T-helper 17 cell (primary cell): ENCODE results near the gene STARD3NL. TPM values are rescaled to one million over a fixed set of nuclear protein-coding genes. Genes with fewer than 3 reads are reported as not detected.

Source experiments
- ATAC-seq: fragments of 150-1000 bp; cut with Tn5 transposase; 2 replicates; pipeline ENCODE4 v1.10.0; 2021; ENCODE audit warnings: mild to moderate bottlenecking, moderate library complexity
- DNase-seq, 3 donors: peaks; one replicate each; pipeline versions ENCODE4 v3.0.0 to v3.0.0-alpha.2; 2020 to 2021
- H3K9me3 ChIP-seq: one replicate; pipeline ENCODE4 v1.7.0; 2013; ENCODE audit warnings: low read length, mild to moderate bottlenecking; ENCODE audit not compliant: control insufficient read depth, poor library complexity, severe bottlenecking
- H3K27ac Mint-ChIP-seq: one replicate; pipeline ENCODE4 v1.8.0; 2022; ENCODE audit warnings: mild to moderate bottlenecking, moderate library complexity, mixed read lengths
- H3K27me3 Mint-ChIP-seq: one replicate; pipeline ENCODE4 v1.8.0; 2022; ENCODE audit warnings: mixed read lengths
- H3K36me3 Mint-ChIP-seq: one replicate; pipeline ENCODE4 v1.8.0; 2022; ENCODE audit warnings: low read depth, mixed read lengths
- H3K4me1 Mint-ChIP-seq: one replicate; pipeline ENCODE4 v1.8.0; 2022; ENCODE audit warnings: mild to moderate bottlenecking, mixed read lengths
- H3K4me3 Mint-ChIP-seq: one replicate; pipeline ENCODE4 v1.8.0; 2022; ENCODE audit warnings: mild to moderate bottlenecking, moderate library complexity, mixed read lengths
- total RNA-seq, 4 donors: library from RNA in 2 of 4; stranded (reverse) in 2 of 4; gene quantifications; one replicate each; pipeline ENCODE4 v1.2.3 and lab custom pipeline; 2022 to 2026

STARD3NL gene, protein sequence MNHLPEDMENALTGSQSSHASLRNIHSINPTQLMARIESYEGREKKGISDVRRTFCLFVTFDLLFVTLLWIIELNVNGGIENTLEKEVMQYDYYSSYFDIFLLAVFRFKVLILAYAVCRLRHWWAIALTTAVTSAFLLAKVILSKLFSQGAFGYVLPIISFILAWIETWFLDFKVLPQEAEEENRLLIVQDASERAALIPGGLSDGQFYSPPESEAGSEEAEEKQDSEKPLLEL
- total RNA-seq, result 10 to 100 TPM; 14.1 to 18.0 TPM
- total RNA-seq (lab: John Stamatoyannopoulos, UW), result 17.0 to 23.8 reads per million in 2 donors

DNA sequence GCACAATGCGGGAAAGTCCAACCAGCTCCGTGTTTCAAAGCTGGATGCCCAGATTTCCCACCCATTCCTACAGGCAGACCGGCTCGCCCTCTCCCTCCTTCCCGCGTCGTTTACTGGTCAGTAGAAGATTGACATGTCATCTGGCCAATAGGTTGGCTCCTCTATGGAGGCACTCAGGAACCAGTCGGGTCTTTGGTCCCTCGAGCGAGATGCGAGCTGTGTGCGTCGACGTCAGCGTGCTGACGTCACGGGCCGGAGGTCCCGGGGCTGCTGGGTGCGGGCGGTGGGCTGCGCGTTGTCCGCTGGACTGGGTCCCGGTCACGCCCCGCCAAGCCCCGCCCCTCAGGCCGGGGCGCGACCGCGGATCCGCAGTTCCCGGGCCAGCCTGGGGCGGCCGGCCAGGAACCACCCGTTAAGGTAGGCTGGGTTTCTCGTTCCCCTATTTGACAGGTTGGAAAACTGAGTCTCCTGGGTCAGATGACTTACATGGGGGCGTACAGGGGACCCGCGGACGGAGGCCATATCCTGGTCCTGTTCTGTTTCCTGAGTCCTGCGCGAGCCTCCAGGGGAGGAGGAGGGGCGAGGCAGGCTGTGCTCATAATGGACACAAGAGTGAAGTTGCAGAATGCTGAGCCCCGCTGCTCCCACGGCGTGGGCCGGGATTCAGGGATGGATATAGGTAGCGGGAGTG lies at the start of gene STARD3NL:
Gene STARD3NL, plus strand, starts transcription at position 242 of the 691 bp plus-strand sequence. CDS start 29,260 bp downstream, outside the sequence.
- Mint-ChIP-seq H3K4me3 (peak within 1 kb of the TSS; percentile 95), H3K27ac (peak within 1 kb of the TSS; percentile 94), H3K36me3 (no peaks in the 10 kb centered on the region), H3K4me1 (peaks cover 37% of the 10 kb centered on the region), H3K27me3 (peaks cover 19% of the 10 kb centered on the region)
- no peaks in the 10 kb centered on the region for H3K9me3 ChIP-seq
- DNase-seq (peak; percentile 76 to 83 (median 78)), ATAC-seq (peak; percentile 97)

DNA sequence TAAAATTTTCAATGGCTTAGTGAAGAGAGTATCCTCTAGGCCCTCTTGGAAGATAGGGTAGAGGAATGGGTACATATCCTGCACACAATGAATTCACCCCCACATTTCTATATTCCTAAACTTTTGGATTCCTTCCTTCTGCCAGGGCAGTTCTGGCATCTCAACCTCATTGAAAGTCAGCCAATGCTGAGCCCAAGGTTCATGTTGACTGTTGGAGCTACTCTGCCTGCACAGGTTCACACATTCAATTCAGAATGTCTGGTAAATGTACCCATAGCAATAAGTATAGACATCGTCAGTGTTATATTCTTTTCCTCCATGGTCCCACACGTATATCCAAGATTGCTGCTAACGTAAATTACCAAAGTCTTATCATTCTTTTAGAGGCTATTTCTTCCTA lies 48.9 kb upstream of the STARD3NL start:
- Mint-ChIP-seq H3K4me1 (peaks cover 3% of the 10 kb centered on the region), H3K27ac (no peak overlapping the region), H3K36me3 (peaks cover 3% of the 10 kb centered on the region), H3K27me3 (peaks cover 64% of the 10 kb centered on the region), H3K4me3 (no peak overlapping the region)
- no peak for DNase-seq
- no peaks in the 10 kb centered on the region for H3K9me3 ChIP-seq
- ATAC-seq, result no peak

DNA sequence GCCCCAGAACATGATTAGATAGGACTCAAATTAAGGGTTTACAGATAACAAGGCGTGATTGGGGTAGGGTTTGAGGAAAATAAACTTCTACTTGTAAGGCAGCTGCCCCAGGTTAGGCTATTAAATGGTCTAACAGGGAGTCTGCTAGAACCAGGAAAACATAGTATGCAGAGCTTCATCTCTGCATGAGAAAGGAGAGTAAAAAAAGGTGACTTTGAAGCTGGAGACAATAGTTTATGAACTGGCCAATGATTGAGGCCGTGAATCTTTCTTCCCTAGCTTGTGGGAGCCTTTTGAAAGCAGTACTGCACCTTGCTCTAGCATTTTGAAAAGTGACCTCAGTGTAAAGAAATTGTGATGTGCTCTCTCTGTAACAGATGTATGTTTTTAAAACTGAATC lies 48.5 kb upstream of the STARD3NL start:
- Mint-ChIP-seq H3K4me3 (no peak overlapping the region), H3K27me3 (peaks cover 66% of the 10 kb centered on the region), H3K36me3 (peaks cover 3% of the 10 kb centered on the region), H3K27ac (no peak overlapping the region), H3K4me1 (peaks cover 3% of the 10 kb centered on the region)
- ATAC-seq (no peak), DNase-seq (no peak)
- H3K9me3 ChIP-seq, result no peaks in the 10 kb centered on the region

DNA sequence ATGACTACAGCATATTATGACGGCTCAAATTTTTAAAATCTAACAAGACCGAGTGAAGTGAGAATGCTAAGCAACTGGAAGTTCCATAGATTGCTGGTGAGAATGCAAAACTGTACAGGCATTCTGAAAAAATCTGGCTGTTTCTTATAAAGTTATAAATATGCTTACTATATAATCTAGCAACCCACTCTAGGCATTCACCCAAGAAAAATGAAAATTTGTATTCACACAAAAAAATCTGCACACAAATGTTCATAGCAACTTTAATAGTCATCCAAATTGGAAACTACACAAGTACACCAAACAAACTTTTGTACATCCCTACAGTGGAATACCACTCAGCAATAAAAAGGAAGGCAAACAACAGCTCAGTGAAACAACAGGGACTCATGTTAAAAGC lies 39.9 kb upstream of the STARD3NL start:
- H3K27ac Mint-ChIP-seq, result no peak overlapping the region
- H3K27me3 Mint-ChIP-seq, result peaks cover 41% of the 10 kb centered on the region
- H3K9me3 ChIP-seq, result no peaks in the 10 kb centered on the region
- no peaks in the 10 kb centered on the region for H3K4me1 Mint-ChIP-seq
- ATAC-seq, result no peak
- peaks cover 6% of the 10 kb centered on the region for H3K36me3 Mint-ChIP-seq
- no peak overlapping the region for H3K4me3 Mint-ChIP-seq
- DNase-seq, result no peak

DNA sequence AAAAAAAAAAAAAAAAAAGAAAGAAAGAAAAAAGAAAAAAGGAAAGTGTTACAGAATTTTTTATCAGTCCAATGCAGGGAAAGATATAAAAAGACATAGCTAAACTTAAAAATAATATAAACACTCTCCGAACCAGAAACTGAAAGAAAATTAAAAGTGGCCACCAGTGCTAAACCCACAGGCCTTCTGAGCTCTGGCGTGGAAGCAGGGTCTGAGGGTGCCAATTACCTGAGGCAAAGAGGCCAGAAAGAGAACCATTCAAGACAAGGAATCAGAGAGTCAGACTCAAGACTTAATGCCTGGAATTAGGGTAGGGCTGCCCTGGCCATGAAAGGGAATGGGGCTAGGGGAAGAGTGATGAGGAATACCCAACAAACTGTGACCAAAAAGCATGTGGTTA lies 36.9 kb upstream of the STARD3NL start:
- H3K4me1 Mint-ChIP-seq, result no peaks in the 10 kb centered on the region
- H3K27ac Mint-ChIP-seq, result no peak overlapping the region
- no peak overlapping the region for H3K4me3 Mint-ChIP-seq
- DNase-seq (no peak), ATAC-seq (no peak)
- peaks cover 4% of the 10 kb centered on the region for H3K36me3 Mint-ChIP-seq
- peaks cover 28% of the 10 kb centered on the region for H3K27me3 Mint-ChIP-seq
- H3K9me3 ChIP-seq, result no peaks in the 10 kb centered on the region

DNA sequence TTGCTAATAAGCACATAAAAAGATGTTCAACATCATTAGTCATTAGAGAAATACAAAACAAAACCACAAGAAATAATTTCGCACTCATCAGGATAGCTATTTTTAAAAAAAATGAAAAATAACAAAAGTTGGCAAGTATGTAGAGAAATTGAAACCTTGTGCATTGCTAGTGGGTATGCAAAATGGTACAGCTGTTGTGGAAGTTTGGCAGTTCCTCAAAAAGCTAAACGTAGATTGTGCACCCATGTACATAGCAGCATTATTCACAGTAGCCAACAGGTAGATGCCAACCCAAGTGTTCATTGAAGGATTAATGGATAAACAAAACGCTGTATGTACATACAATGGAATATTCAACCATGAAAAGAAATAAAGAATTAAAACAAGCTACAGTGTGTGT lies 35.3 kb upstream of the STARD3NL start:
- peaks cover 31% of the 10 kb centered on the region for H3K27me3 Mint-ChIP-seq
- DNase-seq (no peak), ATAC-seq (no peak)
- H3K36me3 Mint-ChIP-seq, result no peaks in the 10 kb centered on the region
- no peak overlapping the region for H3K4me3 Mint-ChIP-seq
- no peak overlapping the region for H3K27ac Mint-ChIP-seq
- no peaks in the 10 kb centered on the region for H3K4me1 Mint-ChIP-seq
- no peaks in the 10 kb centered on the region for H3K9me3 ChIP-seq

DNA sequence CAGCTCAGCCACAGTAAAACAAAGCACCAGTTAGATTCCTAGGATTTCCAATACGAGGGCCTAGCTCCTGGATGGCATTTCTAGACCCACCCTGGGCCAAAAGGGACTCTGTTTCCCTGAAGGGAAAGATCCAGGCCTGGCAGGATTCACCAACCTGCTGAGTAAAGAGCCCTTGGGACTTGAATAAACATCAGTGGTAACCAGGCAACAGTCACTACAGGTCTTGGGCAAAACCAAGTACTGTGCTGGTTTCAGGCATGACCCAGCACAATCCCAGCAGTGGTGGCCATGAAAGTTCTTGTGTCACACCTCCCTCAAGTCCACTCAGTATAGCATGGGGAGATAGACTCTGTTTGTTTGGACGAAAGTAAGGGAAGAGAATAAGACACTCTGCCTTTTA lies 31.0 kb upstream of the STARD3NL start:
- no peaks in the 10 kb centered on the region for H3K4me1 Mint-ChIP-seq
- no peak for DNase-seq
- no peaks in the 10 kb centered on the region for H3K9me3 ChIP-seq
- peaks cover 34% of the 10 kb centered on the region for H3K27me3 Mint-ChIP-seq
- no peaks in the 10 kb centered on the region for H3K36me3 Mint-ChIP-seq
- ATAC-seq, result no peak
- no peak overlapping the region for H3K27ac Mint-ChIP-seq
- H3K4me3 Mint-ChIP-seq, result no peak overlapping the region

DNA sequence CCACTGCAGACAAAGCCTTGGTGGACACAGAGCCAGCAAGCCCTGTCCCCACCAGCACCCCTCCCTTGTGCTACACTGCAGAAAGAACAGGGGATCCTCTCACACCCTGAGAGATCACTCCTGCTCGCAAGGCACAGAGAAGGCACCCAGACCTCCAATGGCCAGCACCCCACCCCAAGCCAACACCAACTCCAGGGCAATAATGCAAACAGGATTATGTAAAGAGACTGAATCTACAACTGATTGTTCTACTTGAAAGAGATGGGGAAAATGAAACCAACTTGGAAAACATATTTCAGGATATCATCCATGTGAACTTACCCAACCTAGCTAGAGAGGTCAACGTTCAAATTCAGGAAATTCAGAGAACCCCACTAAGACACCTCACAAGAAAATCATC lies 26.5 kb upstream of the STARD3NL start:
- ATAC-seq, result no peak
- H3K4me3 Mint-ChIP-seq, result no peak overlapping the region
- H3K4me1 Mint-ChIP-seq, result no peaks in the 10 kb centered on the region

DNA sequence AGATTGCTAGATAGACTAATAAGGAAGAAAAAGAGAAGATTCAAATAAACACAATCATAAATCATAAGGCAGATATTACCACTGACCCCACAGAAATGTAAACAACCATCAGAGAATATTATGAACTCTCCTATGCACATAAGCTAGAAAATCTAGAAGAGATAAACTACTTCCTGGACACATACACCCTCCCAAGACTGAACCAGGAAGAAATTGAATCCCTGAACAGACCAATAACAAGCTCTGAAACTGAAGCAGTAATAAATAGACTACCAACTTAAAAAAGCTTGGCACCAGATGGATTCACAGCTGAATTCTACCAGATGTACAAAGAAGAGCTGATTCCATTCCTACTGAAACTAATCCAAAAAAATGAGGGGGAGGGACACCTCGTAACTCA lies 24.5 kb upstream of the STARD3NL start:
- Mint-ChIP-seq H3K27me3 (peaks cover 19% of the 10 kb centered on the region), H3K36me3 (peaks cover 2% of the 10 kb centered on the region), H3K4me1 (no peaks in the 10 kb centered on the region), H3K4me3 (no peak overlapping the region), H3K27ac (no peak overlapping the region)
- DNase-seq, result no peak
- no peak for ATAC-seq
- H3K9me3 ChIP-seq, result no peaks in the 10 kb centered on the region

More for the DNA sequence above, 26.5 kb upstream of the STARD3NL start:
- Mint-ChIP-seq H3K27me3 (peaks cover 32% of the 10 kb centered on the region), H3K27ac (no peak overlapping the region), H3K36me3 (peaks cover 2% of the 10 kb centered on the region)
- H3K9me3 ChIP-seq, result no peaks in the 10 kb centered on the region
- no peak for DNase-seq

DNA sequence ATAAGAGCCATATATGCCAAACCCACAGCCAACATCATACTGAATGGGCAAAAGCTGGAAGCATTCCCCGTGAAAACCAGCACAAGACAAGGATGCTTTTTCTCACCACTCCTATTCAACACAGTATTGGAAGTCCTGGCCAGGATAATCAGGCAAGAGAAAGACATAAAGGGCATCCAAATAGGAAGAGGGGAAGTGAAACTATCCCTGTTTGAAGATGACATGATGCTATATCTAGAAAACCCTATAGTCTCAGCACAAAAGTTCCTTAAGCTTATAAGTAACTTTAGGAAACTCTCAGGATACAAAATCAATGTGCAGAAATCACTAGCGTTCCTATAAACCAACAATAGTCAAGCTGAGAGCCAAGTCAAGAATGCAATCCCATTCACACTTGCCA lies 23.8 kb upstream of the STARD3NL start:
- Mint-ChIP-seq H3K36me3 (peaks cover 2% of the 10 kb centered on the region), H3K27me3 (peaks cover 19% of the 10 kb centered on the region)

DNA sequence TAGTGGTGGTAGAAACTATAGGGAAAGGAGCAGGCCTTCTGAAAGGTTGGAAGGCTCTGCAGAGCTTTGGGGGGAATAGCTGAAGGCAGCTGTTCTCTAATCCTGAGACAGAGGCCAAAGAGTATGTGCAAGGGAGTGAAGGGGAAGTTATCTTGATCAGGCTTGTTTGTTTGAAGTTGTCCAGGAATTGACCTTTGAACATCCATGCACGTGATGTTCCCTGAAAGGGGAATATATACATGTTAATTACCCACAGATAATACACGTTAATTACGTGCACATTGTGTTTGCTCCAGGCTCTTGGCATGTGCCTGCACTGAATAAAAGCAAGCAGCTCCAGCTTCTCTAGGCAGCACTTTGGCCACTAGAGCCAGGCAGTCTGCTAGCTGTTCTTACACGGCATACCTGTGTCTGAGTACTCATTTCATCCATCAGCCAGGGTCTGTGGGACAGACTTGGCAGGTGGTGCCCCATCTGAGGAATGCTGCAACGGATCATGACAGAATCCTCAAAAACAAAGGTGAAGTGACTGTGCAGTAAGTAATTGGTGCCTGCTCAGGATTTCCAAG lies 18.0 kb upstream of the STARD3NL start:
- H3K9me3 ChIP-seq, result no peaks in the 10 kb centered on the region
- H3K27me3 Mint-ChIP-seq, result peaks cover 38% of the 10 kb centered on the region
- no peaks in the 10 kb centered on the region for H3K36me3 Mint-ChIP-seq
- H3K27ac Mint-ChIP-seq, result no peak overlapping the region
- ATAC-seq (no peak), DNase-seq (no peak)
- H3K4me1 Mint-ChIP-seq, result no peaks in the 10 kb centered on the region
- H3K4me3 Mint-ChIP-seq, result no peak overlapping the region

More for the DNA sequence above, 23.8 kb upstream of the STARD3NL start:
- Mint-ChIP-seq H3K27ac (no peak overlapping the region), H3K4me1 (no peaks in the 10 kb centered on the region), H3K4me3 (no peak overlapping the region)
- ATAC-seq, result no peak
- no peaks in the 10 kb centered on the region for H3K9me3 ChIP-seq
- no peak for DNase-seq

DNA sequence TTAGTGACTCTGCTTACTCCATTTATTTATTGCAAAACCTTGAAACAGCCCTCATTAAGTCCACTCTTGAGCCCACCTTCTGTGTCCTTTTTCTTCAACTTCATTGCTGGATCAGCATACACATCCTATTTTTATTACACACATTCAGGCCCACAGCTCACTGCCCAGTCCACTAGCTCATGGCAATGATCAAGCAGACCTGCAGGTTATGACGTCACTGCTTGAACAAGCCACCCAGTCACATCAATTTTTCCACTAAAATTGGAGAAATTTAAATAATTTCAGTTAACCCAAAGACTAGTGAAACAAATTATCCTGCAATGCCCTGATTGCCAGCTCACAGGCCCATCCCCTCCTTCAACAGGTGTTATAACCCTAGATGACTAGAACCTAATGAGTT lies 16.0 kb upstream of the STARD3NL start:
- H3K36me3 Mint-ChIP-seq, result no peaks in the 10 kb centered on the region
- DNase-seq (no peak), ATAC-seq (no peak)
- peaks cover 38% of the 10 kb centered on the region for H3K27me3 Mint-ChIP-seq
- H3K4me1 Mint-ChIP-seq, result no peaks in the 10 kb centered on the region
- H3K27ac Mint-ChIP-seq, result no peak overlapping the region
- H3K9me3 ChIP-seq, result no peaks in the 10 kb centered on the region
- H3K4me3 Mint-ChIP-seq, result no peak overlapping the region

DNA sequence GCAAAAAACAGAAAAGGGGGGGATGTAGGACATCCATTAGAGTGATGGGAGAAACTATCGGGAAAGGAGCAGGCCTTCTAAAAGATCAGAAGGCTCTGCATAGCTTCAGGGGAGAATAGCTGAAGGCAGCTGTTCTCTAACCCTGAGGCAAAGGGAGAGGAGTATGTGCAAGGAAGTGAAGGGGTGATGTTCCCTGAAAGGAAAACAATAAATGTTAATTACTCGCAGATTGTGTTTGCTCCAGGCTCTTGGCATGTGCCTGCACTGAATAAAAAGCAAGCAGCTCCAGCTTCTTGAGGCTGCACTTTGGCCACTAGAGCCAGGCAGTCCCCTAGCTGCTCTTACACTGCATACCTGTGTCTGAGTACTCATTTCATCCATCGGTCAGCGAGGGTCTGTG lies 14.4 kb upstream of the STARD3NL start:
- H3K4me1 Mint-ChIP-seq, result peaks cover 4% of the 10 kb centered on the region
- no peak for ATAC-seq
- H3K36me3 Mint-ChIP-seq, result no peaks in the 10 kb centered on the region

More for the DNA sequence above, 14.4 kb upstream of the STARD3NL start:
- H3K4me3 Mint-ChIP-seq, result no peak overlapping the region
- no peak for DNase-seq
- no peaks in the 10 kb centered on the region for H3K9me3 ChIP-seq
- H3K27ac Mint-ChIP-seq, result no peak overlapping the region
- H3K27me3 Mint-ChIP-seq, result peaks cover 38% of the 10 kb centered on the region
